ENCODE results near the gene ZMYND8. TPM values are rescaled to one million over a fixed set of nuclear protein-coding genes. Genes with fewer than 3 reads are reported as not detected.

Gene ZMYND8
- total RNA-seq, 4 donors from 2014 or later, result 41.6 to 79.4 (median 60.7) TPM

DNA sequence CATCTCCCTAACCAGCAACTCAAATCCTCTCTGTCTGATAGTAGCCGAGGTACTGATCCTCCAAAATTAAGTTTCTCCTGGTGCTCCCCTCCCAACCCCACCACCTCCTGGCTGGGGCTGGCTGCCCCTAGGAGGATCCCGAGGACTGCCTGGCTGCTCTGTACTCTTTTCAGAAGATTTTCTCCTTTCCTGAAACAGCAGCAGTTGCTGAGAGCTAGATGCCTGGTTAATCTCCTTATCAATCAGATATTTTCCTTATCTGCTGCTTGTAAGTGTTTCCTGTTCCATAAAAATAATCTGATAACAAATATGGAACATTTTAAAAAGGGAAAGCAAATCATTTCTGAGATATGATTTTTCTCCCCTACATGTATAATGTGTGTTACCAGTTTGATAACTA is 52.8 kb downstream of the ZMYND8 start:
- no peak for DNase-seq
- in situ Hi-C loops (cut with MboI; ENCODE audit: low pct_ligation_motif_present in 1 of 4, low pct_unique_long_range_greater_than_20kb in 1 of 4, low sequenced_read_pairs in 3 of 4) (no loop called here), intact Hi-C loops (cut with DNase I; ENCODE audit: low total_unique reads) (loop anchor here (1.0 kb wide), 1 partner anchor 44 kb away; no protein-coding TSS in a partner anchor)
- Histone ChIP-seq H3K27me3 (no peaks in the 10 kb centered on the region), H3K36me3 (peaks cover 0 to 23% (median 5%) of the 10 kb centered on the region in 4 donors), H3K4me3 (no peak overlapping the region), H3K9me3 (no peaks in the 10 kb centered on the region), H3K4me1 (peaks cover 9 to 25% (median 22%) of the 10 kb centered on the region in 4 donors), H3K27ac (peak overlapping the region; percentile 70 to 85 (median 76))
- no peak for TF ChIP-seq CTCF (IDR thresholded peaks at IDR 0.05)
- TF ChIP-seq EP300 (IDR thresholded peaks at IDR 0.05; ENCODE audit: low read depth), result no peak
- WGBS, 2 donors (ENCODE audit: low coverage in 1 of 2), result 58% methylated on average over 2 of the region's 2 CpGs; no CpG with 5 or more reads in 1 of the 2 donors

GRCh38 chr20:47300071-47300470 is 56.4 kb downstream of the ZMYND8 start:
- Histone ChIP-seq H3K36me3 (peaks cover 0 to 26% (median 5%) of the 10 kb centered on the region in 4 donors), H3K9me3 (no peaks in the 10 kb centered on the region), H3K4me1 (peaks cover 7 to 24% (median 21%) of the 10 kb centered on the region in 4 donors), H3K27ac (no peak overlapping the region), H3K27me3 (no peaks in the 10 kb centered on the region), H3K4me3 (no peak overlapping the region)
- TF ChIP-seq POLR2AphosphoS5 (IDR thresholded peaks at IDR 0.05), result no peak
- no peak for TF ChIP-seq POLR2A (IDR thresholded peaks at IDR 0.05)
- TF ChIP-seq EP300 (IDR thresholded peaks at IDR 0.05; ENCODE audit: low read depth), result no peak
- TF ChIP-seq CTCF (IDR thresholded peaks at IDR 0.05), result no peak
- 95 to 97% methylated on average over 3 to 4 of the region's 4 CpGs for WGBS, 2 donors (ENCODE audit: low coverage in 1 of 2)
- in situ Hi-C loops (cut with MboI; ENCODE audit: low pct_ligation_motif_present in 1 of 4, low pct_unique_long_range_greater_than_20kb in 1 of 4, low sequenced_read_pairs in 3 of 4), result no loop called here
- intact Hi-C loops (cut with DNase I; ENCODE audit: low total_unique reads), result no loop called here
- no peak for DNase-seq

DNA sequence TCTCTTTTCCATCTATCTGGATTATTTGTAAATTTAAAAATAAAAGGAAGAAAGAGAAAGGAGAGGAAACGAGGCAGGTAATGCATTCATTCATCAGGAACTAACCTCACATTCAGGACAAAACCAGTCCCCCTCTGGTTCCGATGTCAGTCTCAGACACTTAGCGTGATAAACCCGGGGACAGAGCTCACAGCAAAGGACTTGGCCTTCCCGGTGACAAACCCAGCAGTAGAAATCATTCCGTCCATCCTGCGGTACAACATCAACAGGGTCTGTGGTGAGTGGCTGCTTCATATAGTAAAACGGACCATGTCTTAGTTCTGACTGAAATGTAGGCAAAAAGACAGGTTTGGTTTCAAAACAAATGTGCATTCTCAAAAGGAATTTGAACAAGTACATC is 57.9 kb downstream of the ZMYND8 start:
- no peak for DNase-seq
- H3K36me3 ChIP-seq, result peaks cover 0 to 33% (median 9%) of the 10 kb centered on the region in 4 donors
- TF ChIP-seq EP300 (IDR thresholded peaks at IDR 0.05; ENCODE audit: low read depth) (no peak), POLR2A (IDR thresholded peaks at IDR 0.05) (no peak), POLR2AphosphoS5 (IDR thresholded peaks at IDR 0.05) (no peak), CTCF (IDR thresholded peaks at IDR 0.05) (no peak)

GRCh38 chr20:47297746-47298145 is 58.8 kb downstream of the ZMYND8 start:
- H3K36me3 ChIP-seq, result peaks cover 0 to 39% (median 12%) of the 10 kb centered on the region in 4 donors
- in situ Hi-C loops (cut with MboI; ENCODE audit: low pct_ligation_motif_present in 1 of 4, low pct_unique_long_range_greater_than_20kb in 1 of 4, low sequenced_read_pairs in 3 of 4), result loop anchor here in 1 of 4 donors (25.0 kb wide), 1 partner anchor 315 kb away; no protein-coding TSS in a partner anchor

More for the DNA sequence above, 57.9 kb downstream of the ZMYND8 start:
- intact Hi-C loops (cut with DNase I; ENCODE audit: low total_unique reads) (loop anchor here (10.0 kb wide), 1 partner anchor 624 kb away; no protein-coding TSS in a partner anchor), in situ Hi-C loops (cut with MboI; ENCODE audit: low pct_ligation_motif_present in 1 of 4, low pct_unique_long_range_greater_than_20kb in 1 of 4, low sequenced_read_pairs in 3 of 4) (loop anchor here in 1 of 4 donors (25.0 kb wide), 1 partner anchor 314 kb away; no protein-coding TSS in a partner anchor)
- Histone ChIP-seq H3K4me3 (no peak overlapping the region), H3K27ac (no peak overlapping the region), H3K4me1 (peaks cover 0 to 10% (median 6%) of the 10 kb centered on the region in 4 donors), H3K9me3 (no peaks in the 10 kb centered on the region), H3K27me3 (no peaks in the 10 kb centered on the region)
- WGBS, 2 donors (ENCODE audit: low coverage in 1 of 2), result 91 to 96% methylated on average over 8 of the region's 8 CpGs

More at GRCh38 chr20:47297746-47298145, 58.8 kb downstream of the ZMYND8 start:
- Histone ChIP-seq H3K4me3 (no peak overlapping the region), H3K9me3 (no peaks in the 10 kb centered on the region), H3K4me1 (peaks cover 0 to under 1% (median under 1%) of the 10 kb centered on the region in 4 donors), H3K27me3 (no peaks in the 10 kb centered on the region), H3K27ac (no peak overlapping the region)
- no peak for DNase-seq
- WGBS, 2 donors (ENCODE audit: low coverage in 1 of 2), result 88 to 92% methylated on average over 2 to 4 of the region's 4 CpGs
- TF ChIP-seq POLR2AphosphoS5 (IDR thresholded peaks at IDR 0.05) (no peak), EP300 (IDR thresholded peaks at IDR 0.05; ENCODE audit: low read depth) (no peak)
- intact Hi-C loops (cut with DNase I; ENCODE audit: low total_unique reads), result loop anchor here (10.0 kb wide), 1 partner anchor 623 kb away; no protein-coding TSS in a partner anchor
